CD14-positive monocyte (primary cell): ENCODE data around the gene ERCC2. TPM values are rescaled to one million over a fixed set of nuclear protein-coding genes. Genes with fewer than 3 reads are reported as not detected.
A peak's percentile ranks its signal among the peaks of the same experiment; 100 is the strongest.

Experiments
- DNase-seq, 3 donors: peaks; one replicate each; pipeline ENCODE4 v3.0.0-alpha.2; 2011 to 2022
- H2AFZ ChIP-seq: 2 replicates; pipeline ENCODE4 v1.6.0; 2012; ENCODE audit warnings: mild to moderate bottlenecking, low read depth, low read length, inconsistent platforms; ENCODE audit not compliant: insufficient read depth, poor library complexity, severe bottlenecking
- H3K27ac ChIP-seq, 2 donors: 1 replicate in 1 of 2; 2 replicates in 1 of 2; pipeline ENCODE4 v1.5.1; 2012 to 2013; ENCODE audit warnings: low read length in 2 of 2, control low read depth in 1 of 2, inconsistent platforms in 1 of 2, low read depth in 1 of 2, mild to moderate bottlenecking in 1 of 2
- H3K27me3 ChIP-seq, 2 donors: one replicate each; pipeline versions ENCODE4 v1.6.0 to v1.6.1; 2011 to 2013; ENCODE audit warnings: low read length in 2 of 2; ENCODE audit not compliant: control insufficient read depth in 2 of 2, insufficient read depth in 2 of 2
- H3K36me3 ChIP-seq, 2 donors: replicated peaks in 1 of 2; 1 replicate in 1 of 2; 2 replicates in 1 of 2; pipeline versions ENCODE4 v1.5.1 to v1.6.1; 2012 to 2013; ENCODE audit warnings: low read length in 2 of 2, control low read depth in 1 of 2, inconsistent platforms in 1 of 2, mild to moderate bottlenecking in 1 of 2; ENCODE audit not compliant: insufficient read depth in 2 of 2, control insufficient read depth in 1 of 2
- H3K4me1 ChIP-seq, 2 donors: 1 replicate in 1 of 2; 2 replicates in 1 of 2; pipeline versions ENCODE4 v1.5.1 to v1.6.1; 2012 to 2013; ENCODE audit warnings: low read length in 2 of 2, control low read depth in 1 of 2, inconsistent platforms in 1 of 2, mild to moderate bottlenecking in 1 of 2, moderate library complexity in 1 of 2; ENCODE audit not compliant: insufficient read depth in 2 of 2, control insufficient read depth in 1 of 2
- H3K4me2 ChIP-seq: replicated peaks from 2 replicates; pipeline ENCODE3; 2012; ENCODE audit warnings: low read length, moderate library complexity, mild to moderate bottlenecking; ENCODE audit not compliant: poor library complexity, severe bottlenecking; ENCODE audit errors: extremely low read depth
- H3K4me3 ChIP-seq, 3 experiments: fragments of 200-600 bp in 1 of 3; sonication (generic) in 1 of 3; replicated peaks in 1 of 3; 1 replicate in 2 of 3; 2 replicates in 1 of 3; pipeline ENCODE4 v1.5.1; 2011 to 2013; ENCODE audit warnings: low read length in 3 of 3, mild to moderate bottlenecking in 3 of 3, control low read depth in 2 of 3, low read depth in 2 of 3, inconsistent platforms in 1 of 3, moderate library complexity in 1 of 3
- H3K79me2 ChIP-seq: 2 replicates; pipeline ENCODE4 v1.6.0; 2012; ENCODE audit warnings: mild to moderate bottlenecking, control low read depth, inconsistent platforms, low read length, moderate library complexity; ENCODE audit not compliant: insufficient read depth
- H3K9ac ChIP-seq: 2 replicates; pipeline ENCODE4 v1.6.0; 2017; ENCODE audit warnings: low read length, mild to moderate bottlenecking; ENCODE audit not compliant: insufficient read depth, poor library complexity, severe bottlenecking
- H3K9me3 ChIP-seq, 2 donors: replicated peaks in 1 of 2; 1 replicate in 1 of 2; 2 replicates in 1 of 2; pipeline versions ENCODE4 v1.5.1 to v1.6.1; 2012 to 2013; ENCODE audit warnings: low read length in 2 of 2, control low read depth in 1 of 2; ENCODE audit not compliant: control insufficient read depth in 1 of 2, insufficient read depth in 1 of 2
- H4K20me1 ChIP-seq: 2 replicates; pipeline ENCODE4 v1.6.0; 2012; ENCODE audit warnings: mild to moderate bottlenecking, low read length, control low read depth, moderate library complexity; ENCODE audit not compliant: insufficient read depth
- H3K27ac Mint-ChIP-seq, 7 donors: one replicate each; pipeline ENCODE4 v1.8.0; 2020; ENCODE audit warnings: mild to moderate bottlenecking in 7 of 7, mixed read lengths in 7 of 7, moderate library complexity in 6 of 7, inconsistent platforms in 2 of 7
- H3K27me3 Mint-ChIP-seq, 3 donors: one replicate each; pipeline ENCODE4 v1.8.0; 2021 to 2022; ENCODE audit warnings: low read depth in 3 of 3, mild to moderate bottlenecking in 3 of 3, mixed read lengths in 3 of 3, moderate library complexity in 3 of 3, inconsistent platforms in 1 of 3
- H3K36me3 Mint-ChIP-seq, 2 donors: one replicate each; pipeline ENCODE4 v1.8.0; 2020; ENCODE audit warnings: mixed read lengths in 2 of 2, inconsistent platforms in 1 of 2, mild to moderate bottlenecking in 1 of 2
- H3K4me1 Mint-ChIP-seq: one replicate; pipeline ENCODE4 v1.8.0; 2020; ENCODE audit warnings: mild to moderate bottlenecking, mixed read lengths
- H3K4me3 Mint-ChIP-seq, 2 donors: one replicate each; pipeline ENCODE4 v1.8.0; 2020; ENCODE audit warnings: mild to moderate bottlenecking in 2 of 2, mixed read lengths in 2 of 2, moderate library complexity in 1 of 2
- H3K9me3 Mint-ChIP-seq, 7 donors: one replicate each; pipeline ENCODE4 v1.8.0; 2020 to 2022; ENCODE audit warnings: mixed read lengths in 7 of 7, mild to moderate bottlenecking in 6 of 7, moderate library complexity in 6 of 7, inconsistent platforms in 2 of 7
- WGBS: methylation state at CpG from one replicate; pipeline ENCODE4 v1.1.5; 2013; ENCODE audit warnings: missing lambda C conversion rate; ENCODE audit not compliant: insufficient coverage; 5-methylcytosine and 5-hydroxymethylcytosine counted together
- intact Hi-C, 2 donors: fragments of 100-400 bp; cut with micrococcal nuclease; formaldehyde crosslinking; loops; one replicate each; pipeline versions ENCODE4 v1.15.0 to v1.15.1; 2023
- polyA plus RNA-seq, 3 donors: library from polyadenylated mRNA; depleted of rRNA in 1 of 3; unstranded in 2 of 3; stranded (reverse) in 1 of 3; fragments of 300-500 nt in 2 of 3; fragments of >200 nt in 1 of 3; fragmentation: Illumina TruSeq in 2 of 3; gene quantifications; 1 replicate in 2 of 3; 2 replicates in 1 of 3; pipeline ENCODE4 v1.2.3, GENCODE V29; 2012 to 2021
- TF ChIP-seq, protein P1 (sequence below): fragments of 200-600 bp; IDR thresholded peaks from one replicate; pipeline ENCODE4 v1.8.0; 2022; ENCODE audit warnings: antibody characterized with exemption, mild to moderate bottlenecking

Gene ERCC2
- polyA plus RNA-seq, 3 donors: 4.0 to 20.0 (median 4.4) TPM

DNA sequence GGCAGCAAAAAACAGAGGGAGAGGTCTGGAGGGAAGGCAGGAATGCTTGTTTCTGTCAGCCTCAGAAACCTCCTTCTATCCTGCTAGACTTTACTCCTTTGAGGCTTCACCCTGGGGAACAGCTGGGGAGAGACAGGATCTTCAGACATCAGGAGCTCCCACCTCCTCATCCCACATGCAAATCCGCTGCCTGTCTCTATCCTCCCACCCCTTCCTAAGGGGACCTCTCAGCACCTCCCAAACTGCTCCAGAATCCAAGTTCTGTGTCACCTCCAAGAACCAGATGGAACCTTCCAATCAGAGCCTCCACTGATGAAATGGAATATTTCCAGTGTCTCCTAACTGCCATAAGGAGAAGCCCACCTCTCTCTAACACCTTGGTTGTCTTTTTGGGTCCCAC is 9.7 kb upstream of the ERCC2 start:
- Histone ChIP-seq H3K79me2 (no peaks in the 10 kb centered on the region), H3K4me1 (peaks cover 0 to 14% of the 10 kb centered on the region in 2 donors), H3K9ac (no peak overlapping the region), H3K4me2 (no peak overlapping the region), H4K20me1 (no peaks in the 10 kb centered on the region), H3K4me3 (no peak overlapping the region), H2AFZ (no peak overlapping the region), H3K36me3 (no peaks in the 10 kb centered on the region), H3K9me3 (peaks cover 0 to 3% of the 10 kb centered on the region in 2 donors), H3K27ac (no peak overlapping the region), H3K27me3 (peaks cover 3 to 9% of the 10 kb centered on the region in 2 donors)
- no peak for DNase-seq
- WGBS: 100% methylated on average over 1 of the region's 1 CpG
- Mint-ChIP-seq H3K4me3 (no peak overlapping the region), H3K27me3 (peaks cover 12 to 19% (median 16%) of the 10 kb centered on the region in 3 donors), H3K27ac (peak overlapping the region in 1 of 7 donors; percentile 40), H3K9me3 (peaks cover 0 to 5% (median 0%) of the 10 kb centered on the region in 7 donors), H3K4me1 (peaks cover 15% of the 10 kb centered on the region), H3K36me3 (no peaks in the 10 kb centered on the region)
- intact Hi-C loops: no loop called here
- TF ChIP-seq, protein P1, sequence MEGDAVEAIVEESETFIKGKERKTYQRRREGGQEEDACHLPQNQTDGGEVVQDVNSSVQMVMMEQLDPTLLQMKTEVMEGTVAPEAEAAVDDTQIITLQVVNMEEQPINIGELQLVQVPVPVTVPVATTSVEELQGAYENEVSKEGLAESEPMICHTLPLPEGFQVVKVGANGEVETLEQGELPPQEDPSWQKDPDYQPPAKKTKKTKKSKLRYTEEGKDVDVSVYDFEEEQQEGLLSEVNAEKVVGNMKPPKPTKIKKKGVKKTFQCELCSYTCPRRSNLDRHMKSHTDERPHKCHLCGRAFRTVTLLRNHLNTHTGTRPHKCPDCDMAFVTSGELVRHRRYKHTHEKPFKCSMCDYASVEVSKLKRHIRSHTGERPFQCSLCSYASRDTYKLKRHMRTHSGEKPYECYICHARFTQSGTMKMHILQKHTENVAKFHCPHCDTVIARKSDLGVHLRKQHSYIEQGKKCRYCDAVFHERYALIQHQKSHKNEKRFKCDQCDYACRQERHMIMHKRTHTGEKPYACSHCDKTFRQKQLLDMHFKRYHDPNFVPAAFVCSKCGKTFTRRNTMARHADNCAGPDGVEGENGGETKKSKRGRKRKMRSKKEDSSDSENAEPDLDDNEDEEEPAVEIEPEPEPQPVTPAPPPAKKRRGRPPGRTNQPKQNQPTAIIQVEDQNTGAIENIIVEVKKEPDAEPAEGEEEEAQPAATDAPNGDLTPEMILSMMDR: no peak

DNA sequence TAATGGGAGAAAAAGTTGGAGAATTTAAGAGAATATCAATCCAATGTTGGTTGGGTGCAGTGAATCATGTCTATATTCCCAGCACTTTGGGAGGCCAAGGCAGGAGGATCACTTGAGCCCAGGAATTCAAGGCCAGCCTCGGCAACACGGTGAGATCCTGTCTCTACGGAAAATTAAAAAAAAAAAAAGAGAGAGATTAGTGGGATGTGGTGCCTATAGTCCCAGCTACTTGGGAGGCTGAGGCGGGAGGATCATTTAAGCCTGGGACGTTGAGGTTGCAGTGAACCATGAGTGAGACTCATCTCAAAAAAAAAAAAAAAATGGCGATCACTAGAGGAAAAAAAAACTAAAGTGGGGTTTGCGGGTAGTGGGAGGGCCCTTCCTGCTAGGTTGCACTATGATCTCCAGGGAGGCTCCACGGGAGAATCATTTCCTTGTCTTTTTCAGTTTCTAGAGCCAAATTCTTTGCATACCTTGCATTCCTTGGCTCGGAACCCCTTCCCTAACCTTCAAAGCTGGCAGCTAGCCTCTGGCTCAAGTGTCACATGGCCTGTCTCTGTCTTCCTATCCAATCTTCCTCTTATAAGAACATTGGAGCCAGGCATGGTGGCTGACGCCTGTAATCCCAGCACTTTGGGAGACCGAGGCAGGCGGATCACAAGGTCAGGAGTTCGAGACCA is 5.8 kb upstream of the ERCC2 start:
- Mint-ChIP-seq H3K4me3 (no peak overlapping the region), H3K9me3 (peaks cover 0 to 5% (median 0%) of the 10 kb centered on the region in 7 donors), H3K27ac (peak overlapping the region in 1 of 7 donors; percentile 61), H3K4me1 (peaks cover 17% of the 10 kb centered on the region), H3K36me3 (no peaks in the 10 kb centered on the region), H3K27me3 (peaks cover 2 to 11% (median 6%) of the 10 kb centered on the region in 3 donors)
- no peak for DNase-seq
- Histone ChIP-seq H2AFZ (no peak overlapping the region), H3K4me3 (no peak overlapping the region), H3K79me2 (no peaks in the 10 kb centered on the region), H3K27ac (no peak overlapping the region), H3K9me3 (no peaks in the 10 kb centered on the region), H3K4me1 (peaks cover under 1 to 14% of the 10 kb centered on the region in 2 donors), H3K4me2 (no peak overlapping the region), H4K20me1 (no peaks in the 10 kb centered on the region), H3K27me3 (no peaks in the 10 kb centered on the region), H3K9ac (no peak overlapping the region), H3K36me3 (no peaks in the 10 kb centered on the region)
- WGBS: 81% methylated on average over 8 of the region's 13 CpGs
- TF ChIP-seq, protein P1: no peak
- intact Hi-C loops: no loop called here
